ENCODE results near the gene NDUFS8. TPM values are rescaled to one million over a fixed set of nuclear protein-coding genes. Genes with fewer than 3 reads are reported as not detected.

NDUFS8 gene
- total RNA-seq, 1 experiment from 2014 or later: 214 TPM

DNA sequence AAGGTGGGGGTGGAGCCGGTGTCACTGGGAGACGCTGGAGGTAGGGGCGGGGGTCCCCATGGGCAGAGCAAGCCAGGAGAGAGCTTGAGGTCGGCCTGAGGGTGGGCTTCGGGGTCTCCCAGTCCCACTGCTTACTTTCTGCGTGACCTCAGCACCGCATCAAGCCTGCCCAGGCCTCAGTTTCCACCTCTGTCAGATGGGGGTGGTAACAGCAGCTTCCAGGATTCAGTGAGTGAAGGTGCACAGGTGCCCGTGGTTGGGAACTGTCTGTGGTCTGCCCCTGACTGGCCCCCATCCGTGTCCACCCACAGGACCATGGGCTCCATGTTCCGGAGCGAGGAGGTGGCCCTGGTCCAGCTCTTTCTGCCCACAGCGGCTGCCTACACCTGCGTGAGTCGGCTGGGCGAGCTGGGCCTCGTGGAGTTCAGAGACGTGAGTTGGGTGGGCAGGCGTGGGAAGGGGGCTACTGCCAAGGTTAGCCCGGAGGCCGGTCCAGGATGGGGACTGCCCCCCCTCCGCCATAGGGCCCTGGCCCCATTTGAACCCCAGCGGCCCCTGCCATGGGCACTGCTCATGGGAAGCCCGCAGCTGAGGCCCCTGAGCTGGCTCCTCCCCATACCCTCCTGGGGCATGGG is 10.6 kb downstream of the NDUFS8 start:
- Histone ChIP-seq H3T11ph (ENCODE audit: low read length) (no peak overlapping the region), H3K79me1 (ENCODE audit: insufficient read depth, low read depth, low read length, poor library complexity, severe bottlenecking) (no peaks in the 10 kb centered on the region), H3K14ac (ENCODE audit: insufficient read depth, low read length) (no peak overlapping the region), H2BK20ac (ENCODE audit: low read depth, low read length, poor library complexity, severe bottlenecking) (no peak overlapping the region), H3K56ac (ENCODE audit: insufficient read length, low read depth, low read length) (no peak overlapping the region), H3K79me2 (ENCODE audit: insufficient read depth, low read length) (no peaks in the 10 kb centered on the region), H4K5ac (ENCODE audit: insufficient read length, low read depth, low read length) (no peak overlapping the region), H3K27me3 (ENCODE audit: insufficient read depth, low read length) (no peaks in the 10 kb centered on the region), H3K18ac (ENCODE audit: insufficient read length, low read depth, low read length) (peak overlapping the region; percentile 53), H3K27ac (ENCODE audit: insufficient read length, low read depth, low read length) (no peak overlapping the region), H2BK15ac (ENCODE audit: low read depth, low read length) (no peak overlapping the region), H4K20me1 (ENCODE audit: control insufficient read depth, insufficient read depth, insufficient read length) (no peaks in the 10 kb centered on the region), H4K8ac (replicated peaks; ENCODE audit: insufficient read length, low read depth, low read length) (no peak overlapping the region), H4K91ac (ENCODE audit: insufficient read length, low read depth, low read length) (no peak overlapping the region), H3K23me2 (ENCODE audit: insufficient read length, low read depth, low read length, poor library complexity, severe bottlenecking) (no peaks in the 10 kb centered on the region), H3K4me1 (ENCODE audit: insufficient read depth, low read length) (no peaks in the 10 kb centered on the region; the same call in 1 of the 2 replicates), H3K9me3 (ENCODE audit: control insufficient read depth, low read depth, low read length) (no peaks in the 10 kb centered on the region), H3K4ac (ENCODE audit: low read depth, low read length) (no peak overlapping the region), H3K23ac (ENCODE audit: insufficient read length, low read depth, low read length) (no peak overlapping the region), H2BK12ac (ENCODE audit: insufficient read length, low read depth, low read length) (no peak overlapping the region), H2AK5ac (ENCODE audit: insufficient read length, low read length) (no peak overlapping the region), H2AFZ (ENCODE audit: low read length) (no peak overlapping the region), H2BK120ac (ENCODE audit: low read depth, low read length, poor library complexity, severe bottlenecking) (no peak overlapping the region), H3K9ac (ENCODE audit: extremely low read depth, insufficient read length, low read length) (no peak overlapping the region), H3K4me2 (ENCODE audit: insufficient read depth, insufficient read length, low read length) (no peak overlapping the region), H2BK5ac (ENCODE audit: insufficient read length, low read length) (no peak overlapping the region)
- no peak overlapping the region for H3K27ac Mint-ChIP-seq
- no peak for DNase-seq
- TF ChIP-seq, protein P1, sequence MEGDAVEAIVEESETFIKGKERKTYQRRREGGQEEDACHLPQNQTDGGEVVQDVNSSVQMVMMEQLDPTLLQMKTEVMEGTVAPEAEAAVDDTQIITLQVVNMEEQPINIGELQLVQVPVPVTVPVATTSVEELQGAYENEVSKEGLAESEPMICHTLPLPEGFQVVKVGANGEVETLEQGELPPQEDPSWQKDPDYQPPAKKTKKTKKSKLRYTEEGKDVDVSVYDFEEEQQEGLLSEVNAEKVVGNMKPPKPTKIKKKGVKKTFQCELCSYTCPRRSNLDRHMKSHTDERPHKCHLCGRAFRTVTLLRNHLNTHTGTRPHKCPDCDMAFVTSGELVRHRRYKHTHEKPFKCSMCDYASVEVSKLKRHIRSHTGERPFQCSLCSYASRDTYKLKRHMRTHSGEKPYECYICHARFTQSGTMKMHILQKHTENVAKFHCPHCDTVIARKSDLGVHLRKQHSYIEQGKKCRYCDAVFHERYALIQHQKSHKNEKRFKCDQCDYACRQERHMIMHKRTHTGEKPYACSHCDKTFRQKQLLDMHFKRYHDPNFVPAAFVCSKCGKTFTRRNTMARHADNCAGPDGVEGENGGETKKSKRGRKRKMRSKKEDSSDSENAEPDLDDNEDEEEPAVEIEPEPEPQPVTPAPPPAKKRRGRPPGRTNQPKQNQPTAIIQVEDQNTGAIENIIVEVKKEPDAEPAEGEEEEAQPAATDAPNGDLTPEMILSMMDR (conservative IDR thresholded peaks at IDR 0.05): no peak
- H3K4me1 Mint-ChIP-seq: peaks cover 7 to 9% of the 10 kb centered on the region in 2 experiments
- H3K36me3 Mint-ChIP-seq (ENCODE audit: insufficient read depth in 1 of 3, low read depth in 3 of 3): no peaks in the 10 kb centered on the region
- no peaks in the 10 kb centered on the region for H3K9me3 Mint-ChIP-seq
- H3K4me3 Mint-ChIP-seq: no peak overlapping the region
- no CpG with 5 or more reads among the region's 23 CpGs for WGBS (ENCODE audit: extremely low coverage, insufficient read length, low lambda C conversion rate)
- no peaks in the 10 kb centered on the region for H3K27me3 Mint-ChIP-seq (ENCODE audit: low read depth)
